Activated naive CD8-positive, alpha-beta T cell treated with anti-CD3 and anti-CD28 coated beads, Interleukin-2, amount 10 ng/mL, durations not matched to agents 7 days and 5 days (primary cell): ENCODE results near the gene KIFC3. TPM values are rescaled to one million over a fixed set of nuclear protein-coding genes. Genes with fewer than 3 reads are reported as not detected.

Experiments
- ATAC-seq: fragments of 150-1000 bp; cut with Tn5 transposase; one replicate; pipeline ENCODE4 v1.10.0; 2021; ENCODE audit warnings: low read depth, moderate library complexity
- POLR2A ChIA-PET: fragments of 350-600 bp; sonication (Branson Sonifier 250); formaldehyde crosslinking; loops from one replicate; lab custom pipeline; 2021; ENCODE audit warnings: antibody characterized with exemption; lab: Charles Lee
- DNase-seq: peaks from one replicate; pipeline ENCODE4 v3.0.0; 2021
- H3K27ac Mint-ChIP-seq: one replicate; pipeline ENCODE4 v1.8.0; 2022; ENCODE audit warnings: mild to moderate bottlenecking, mixed read lengths
- H3K27me3 Mint-ChIP-seq: one replicate; pipeline ENCODE4 v1.8.0; 2022; ENCODE audit warnings: mild to moderate bottlenecking, moderate library complexity, mixed read lengths
- H3K36me3 Mint-ChIP-seq: one replicate; pipeline ENCODE4 v1.8.0; 2021; ENCODE audit warnings: mild to moderate bottlenecking, mixed read lengths
- H3K4me1 Mint-ChIP-seq: one replicate; pipeline ENCODE4 v1.8.0; 2021; ENCODE audit warnings: mixed read lengths
- H3K4me3 Mint-ChIP-seq: one replicate; pipeline ENCODE4 v1.8.0; 2022; ENCODE audit warnings: mild to moderate bottlenecking, moderate library complexity, mixed read lengths
- H3K9me3 Mint-ChIP-seq: one replicate; pipeline ENCODE4 v1.8.0; 2021; ENCODE audit warnings: mixed read lengths
- total RNA-seq, 2 experiments: library from RNA; stranded (reverse); gene quantifications; one replicate each; pipeline ENCODE4 v1.2.3, GENCODE V29; 2021

KIFC3 gene
- total RNA-seq, 2 experiments from 2014 or later = 1.1 to 1.9 TPM

GRCh38 chr16:57758331-57759117 is 43.8 kb downstream of the KIFC3 start:
- H3K4me3 Mint-ChIP-seq = no peak overlapping the region
- no peaks in the 10 kb centered on the region for H3K36me3 Mint-ChIP-seq
- no peaks in the 10 kb centered on the region for H3K4me1 Mint-ChIP-seq
- H3K27ac Mint-ChIP-seq = no peak overlapping the region
- no peaks in the 10 kb centered on the region for H3K9me3 Mint-ChIP-seq
- no peaks in the 10 kb centered on the region for H3K27me3 Mint-ChIP-seq
- DNase-seq (no peak), ATAC-seq (no peak)
- POLR2A ChIA-PET = no interaction called here

GRCh38 chr16:57757883-57758282 is 44.4 kb downstream of the KIFC3 start:
- Mint-ChIP-seq H3K9me3 (no peaks in the 10 kb centered on the region), H3K27ac (no peak overlapping the region), H3K4me3 (no peak overlapping the region), H3K4me1 (no peaks in the 10 kb centered on the region), H3K27me3 (no peaks in the 10 kb centered on the region), H3K36me3 (no peaks in the 10 kb centered on the region)
- DNase-seq (no peak), ATAC-seq (no peak)
- POLR2A ChIA-PET = interaction anchor here (0.6 kb wide), 1 partner anchor 96 kb away, joined by 3 read pairs; no protein-coding TSS in a partner anchor

GRCh38 chr16:57757326-57757786 is 44.9 kb downstream of the KIFC3 start:
- H3K27ac Mint-ChIP-seq = no peak overlapping the region
- ATAC-seq (peak; percentile 91), DNase-seq (peak; percentile 91)
- no peaks in the 10 kb centered on the region for H3K36me3 Mint-ChIP-seq
- H3K9me3 Mint-ChIP-seq = no peaks in the 10 kb centered on the region
- no peaks in the 10 kb centered on the region for H3K27me3 Mint-ChIP-seq
- POLR2A ChIA-PET = interaction anchor here (0.6 to 1.5 kb wide), 3 partner anchors 21 to 110 kb away, joined by 3 to 4 read pairs (median 3); partner anchors contain the start of gene KATNB1
- H3K4me3 Mint-ChIP-seq = no peak overlapping the region
- H3K4me1 Mint-ChIP-seq = no peaks in the 10 kb centered on the region

- no peaks in the 10 kb centered on the region for H3K36me3 Mint-ChIP-seq
- no peak overlapping the region for H3K27ac Mint-ChIP-seq
- POLR2A ChIA-PET = interaction anchor here (1.4 to 1.5 kb wide), 2 partner anchors 21 to 109 kb away, joined by 3 to 4 read pairs; partner anchors contain the start of gene KATNB1
- H3K4me3 Mint-ChIP-seq = no peak overlapping the region
- no peaks in the 10 kb centered on the region for H3K27me3 Mint-ChIP-seq
- H3K4me1 Mint-ChIP-seq = no peaks in the 10 kb centered on the region
- H3K9me3 Mint-ChIP-seq = no peaks in the 10 kb centered on the region
- DNase-seq (no peak), ATAC-seq (no peak)
These were observed 45.6 kb downstream of the KIFC3 start for GRCh38 chr16:57756424-57757325.

- ATAC-seq (no peak), DNase-seq (no peak)
- POLR2A ChIA-PET = interaction anchor here (1.4 to 1.5 kb wide), 2 partner anchors 20 to 108 kb away, joined by 3 to 4 read pairs; partner anchors contain the start of gene KATNB1
- H3K4me1 Mint-ChIP-seq = no peaks in the 10 kb centered on the region
- no peaks in the 10 kb centered on the region for H3K9me3 Mint-ChIP-seq
- no peak overlapping the region for H3K27ac Mint-ChIP-seq
- no peaks in the 10 kb centered on the region for H3K36me3 Mint-ChIP-seq
- no peak overlapping the region for H3K4me3 Mint-ChIP-seq
- H3K27me3 Mint-ChIP-seq = no peaks in the 10 kb centered on the region
These were observed 46.4 kb downstream of the KIFC3 start for GRCh38 chr16:57755726-57756423.

- Mint-ChIP-seq H3K4me1 (no peaks in the 10 kb centered on the region), H3K9me3 (no peaks in the 10 kb centered on the region), H3K27ac (no peak overlapping the region), H3K36me3 (no peaks in the 10 kb centered on the region), H3K27me3 (no peaks in the 10 kb centered on the region), H3K4me3 (no peak overlapping the region)
- ATAC-seq = no peak
- POLR2A ChIA-PET = no interaction called here
- DNase-seq = no peak
These were observed 47.1 kb downstream of the KIFC3 start for GRCh38 chr16:57755061-57755684.

GRCh38 chr16:57754354-57755060 is 47.8 kb downstream of the KIFC3 start:
- ATAC-seq (no peak), DNase-seq (no peak)
- H3K9me3 Mint-ChIP-seq = no peaks in the 10 kb centered on the region
- no peaks in the 10 kb centered on the region for H3K4me1 Mint-ChIP-seq
- POLR2A ChIA-PET = no interaction called here
- H3K27ac Mint-ChIP-seq = peak overlapping the region; percentile 25
- H3K27me3 Mint-ChIP-seq = no peaks in the 10 kb centered on the region
- no peak overlapping the region for H3K4me3 Mint-ChIP-seq
- H3K36me3 Mint-ChIP-seq = no peaks in the 10 kb centered on the region

GRCh38 chr16:57753448-57754353 is 48.6 kb downstream of the KIFC3 start:
- Mint-ChIP-seq H3K27ac (peak overlapping the region; percentile 25), H3K4me3 (no peak overlapping the region), H3K36me3 (no peaks in the 10 kb centered on the region), H3K4me1 (no peaks in the 10 kb centered on the region), H3K27me3 (no peaks in the 10 kb centered on the region), H3K9me3 (no peaks in the 10 kb centered on the region)
- no peak for DNase-seq
- POLR2A ChIA-PET = no interaction called here
- ATAC-seq = no peak

- Mint-ChIP-seq H3K36me3 (no peaks in the 10 kb centered on the region), H3K4me1 (no peaks in the 10 kb centered on the region), H3K4me3 (no peak overlapping the region), H3K27me3 (no peaks in the 10 kb centered on the region), H3K27ac (no peak overlapping the region), H3K9me3 (no peaks in the 10 kb centered on the region)
- no peak for ATAC-seq
- DNase-seq = no peak
- POLR2A ChIA-PET = no interaction called here
These were observed 49.5 kb downstream of the KIFC3 start for GRCh38 chr16:57752581-57753447.

- H3K4me1 Mint-ChIP-seq = no peaks in the 10 kb centered on the region
- no peak for ATAC-seq
- no peak for DNase-seq
- H3K27me3 Mint-ChIP-seq = no peaks in the 10 kb centered on the region
- no peaks in the 10 kb centered on the region for H3K36me3 Mint-ChIP-seq
- H3K9me3 Mint-ChIP-seq = no peaks in the 10 kb centered on the region
- POLR2A ChIA-PET = interaction anchor here (1.0 kb wide), 1 partner anchor 17 kb away, joined by 4 read pairs; the partner anchor contains the start of gene KATNB1
- H3K4me3 Mint-ChIP-seq = no peak overlapping the region
- no peak overlapping the region for H3K27ac Mint-ChIP-seq
These were observed 50.1 kb downstream of the KIFC3 start for GRCh38 chr16:57752203-57752580.
